Mesenchymal stem cell (in vitro differentiated cells and primary cell): Measurements from ENCODE around the gene CPNE5.
"Not testable (repeated sequence)": the region's sequence is repeated elsewhere in the genome, so short reads cannot be mapped to it uniquely, and the experiment has no call there.

Experiments used
- DNase-seq: peaks from one replicate; pipeline ENCODE4 v3.0.0-alpha.2; 2013
- H2AFZ ChIP-seq: one replicate; pipeline ENCODE4 v1.6.1; 2013; ENCODE audit warnings: low read depth, mild to moderate bottlenecking, control low read depth, inconsistent platforms, low read length, moderate library complexity
- H2AK5ac ChIP-seq: 2 replicates; pipeline ENCODE4 v1.6.1; 2013; ENCODE audit warnings: low read length, moderate library complexity, mild to moderate bottlenecking, inconsistent platforms; ENCODE audit not compliant: severe bottlenecking
- H2BK120ac ChIP-seq: one replicate; pipeline ENCODE4 v1.6.1; 2013; ENCODE audit warnings: low read depth, mild to moderate bottlenecking, inconsistent platforms, low read length, moderate library complexity
- H2BK12ac ChIP-seq, 2 experiments: one replicate each; pipeline ENCODE4 v1.6.1; 2013; ENCODE audit warnings: inconsistent platforms in 2 of 2, low read length in 2 of 2, mild to moderate bottlenecking in 2 of 2, moderate library complexity in 2 of 2, control low read depth in 1 of 2
- H2BK15ac ChIP-seq: one replicate; pipeline ENCODE4 v1.6.1; 2013; ENCODE audit warnings: mild to moderate bottlenecking, low read depth, inconsistent platforms; ENCODE audit not compliant: poor library complexity, severe bottlenecking
- H2BK5ac ChIP-seq: 2 replicates; pipeline ENCODE4 v1.6.1; 2013; ENCODE audit warnings: low read depth, mild to moderate bottlenecking, low read length, control low read depth, inconsistent platforms; ENCODE audit not compliant: poor library complexity, severe bottlenecking
- H3K14ac ChIP-seq, 2 experiments: one replicate each; pipeline ENCODE4 v1.6.1; 2013; ENCODE audit warnings: inconsistent platforms in 2 of 2, low read length in 2 of 2, control low read depth in 1 of 2, mild to moderate bottlenecking in 1 of 2, moderate library complexity in 1 of 2
- H3K18ac ChIP-seq, 2 experiments: one replicate each; pipeline ENCODE4 v1.6.1; 2013; ENCODE audit warnings: inconsistent platforms in 2 of 2, low read length in 2 of 2, control low read depth in 1 of 2, low read depth in 1 of 2, mild to moderate bottlenecking in 1 of 2
- H3K23ac ChIP-seq, 2 experiments: one replicate each; pipeline ENCODE4 v1.6.1; 2013; ENCODE audit warnings: inconsistent platforms in 2 of 2, low read length in 2 of 2, mild to moderate bottlenecking in 2 of 2, moderate library complexity in 2 of 2, control low read depth in 1 of 2
- H3K27ac ChIP-seq: 2 replicates; pipeline ENCODE4 v1.5.1; 2013; ENCODE audit warnings: mild to moderate bottlenecking, moderate library complexity, low read length, control low read depth, inconsistent platforms; ENCODE audit not compliant: poor library complexity, severe bottlenecking
- H3K27me3 ChIP-seq, 2 experiments: 2 replicates each; pipeline versions ENCODE4 v1.6.1 to v1.7.0; 2013; ENCODE audit warnings: low read length in 2 of 2, mild to moderate bottlenecking in 2 of 2, moderate library complexity in 2 of 2, control low read depth in 1 of 2, inconsistent platforms in 1 of 2; ENCODE audit not compliant: control insufficient read depth in 1 of 2, insufficient read depth in 1 of 2
- H3K36me3 ChIP-seq, 2 experiments: 2 replicates each; pipeline versions ENCODE4 v1.6.1 to v1.7.0; 2013; ENCODE audit warnings: low read length in 2 of 2, control low read depth in 1 of 2, inconsistent platforms in 1 of 2, low read depth in 1 of 2, mild to moderate bottlenecking in 1 of 2; ENCODE audit not compliant: insufficient read depth in 2 of 2, control insufficient read depth in 1 of 2
- H3K4ac ChIP-seq, 2 experiments: one replicate each; pipeline ENCODE4 v1.6.1; 2013; ENCODE audit warnings: inconsistent platforms in 2 of 2, low read length in 2 of 2, mild to moderate bottlenecking in 2 of 2, moderate library complexity in 2 of 2, control low read depth in 1 of 2, low read depth in 1 of 2
- H3K4me1 ChIP-seq: 2 replicates; pipeline ENCODE4 v1.6.1; 2013; ENCODE audit warnings: low read depth, low read length, control low read depth; ENCODE audit not compliant: control insufficient read depth, insufficient read depth
- H3K4me2 ChIP-seq: 2 replicates; pipeline ENCODE4 v1.6.1; 2013; ENCODE audit warnings: low read length, mild to moderate bottlenecking, inconsistent platforms; ENCODE audit not compliant: poor library complexity, severe bottlenecking
- H3K4me3 ChIP-seq, 2 experiments: 2 replicates each; pipeline versions ENCODE4 v1.5.1 to v1.7.0; 2013; ENCODE audit warnings: low read length in 2 of 2, mild to moderate bottlenecking in 2 of 2, control low read depth in 1 of 2, low read depth in 1 of 2; ENCODE audit not compliant: insufficient read depth in 1 of 2
- H3K79me1 ChIP-seq: replicated peaks from 2 replicates; pipeline ENCODE4 v1.6.1; 2013; ENCODE audit warnings: mild to moderate bottlenecking, control low read depth, low read length, inconsistent platforms; ENCODE audit not compliant: poor library complexity, severe bottlenecking
- H3K9ac ChIP-seq: 2 replicates; pipeline ENCODE4 v1.7.0; 2013; ENCODE audit warnings: mild to moderate bottlenecking, low read length, moderate library complexity
- H3K9me3 ChIP-seq: 2 replicates; pipeline ENCODE4 v1.7.0; 2013; ENCODE audit warnings: mild to moderate bottlenecking, low read length; ENCODE audit not compliant: control insufficient read depth
- H4K8ac ChIP-seq: one replicate; pipeline ENCODE4 v1.6.1; 2013; ENCODE audit warnings: inconsistent platforms, mild to moderate bottlenecking, low read length, moderate library complexity
- H4K91ac ChIP-seq: one replicate; pipeline ENCODE4 v1.6.1; 2013; ENCODE audit warnings: mild to moderate bottlenecking, low read length, inconsistent platforms
- WGBS: methylation state at CpG from one replicate; pipeline ENCODE4 v1.1.7; 2013; ENCODE audit warnings: mixed read lengths; 5-methylcytosine and 5-hydroxymethylcytosine counted together

Gene CPNE5

DNA sequence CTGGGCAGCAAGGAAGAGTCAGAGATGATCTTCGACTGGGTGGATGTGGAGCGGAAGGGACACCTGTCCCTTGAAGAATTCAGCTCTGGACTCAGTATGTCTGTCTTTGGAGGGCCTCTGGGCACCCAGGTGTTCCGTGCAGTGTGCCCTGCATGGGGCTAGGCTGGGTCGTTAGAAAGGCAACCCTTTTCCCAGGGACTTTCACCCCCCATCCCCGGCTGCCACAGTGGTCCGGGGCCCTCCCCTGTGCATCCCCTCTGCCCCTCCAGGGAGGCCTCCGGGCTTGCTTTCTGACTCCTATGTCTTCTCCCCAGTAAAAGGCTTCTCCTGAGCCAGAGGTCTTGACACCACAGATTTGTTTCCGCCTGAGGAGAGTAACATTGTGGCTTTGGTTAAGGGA lies 125.4 kb downstream of the CPNE5 start:
- Histone ChIP-seq H3K4me3 (no peak overlapping the region), H3K27ac (no peak overlapping the region), H2BK120ac (no peak overlapping the region), H3K4me2 (no peak overlapping the region), H2BK15ac (no peak overlapping the region), H3K79me1 (no peaks in the 10 kb centered on the region), H3K36me3 (no peaks in the 10 kb centered on the region), H4K91ac (no peak overlapping the region), H3K18ac (no peak overlapping the region), H2AFZ (no peak overlapping the region), H2AK5ac (no peak overlapping the region), H3K27me3 (peaks cover 19 to 28% of the 10 kb centered on the region in 2 experiments), H2BK12ac (no peak overlapping the region), H3K4ac (no peak overlapping the region), H2BK5ac (no peak overlapping the region), H3K9ac (no peak overlapping the region), H3K23ac (no peak overlapping the region), H3K9me3 (no peaks in the 10 kb centered on the region), H3K4me1 (peaks cover 8% of the 10 kb centered on the region), H3K14ac (no peak overlapping the region), H4K8ac (no peak overlapping the region)
- whole genome bisulfite sequencing: 88% methylated on average over 7 of the region's 8 CpGs
- no peak for DNase-seq

DNA sequence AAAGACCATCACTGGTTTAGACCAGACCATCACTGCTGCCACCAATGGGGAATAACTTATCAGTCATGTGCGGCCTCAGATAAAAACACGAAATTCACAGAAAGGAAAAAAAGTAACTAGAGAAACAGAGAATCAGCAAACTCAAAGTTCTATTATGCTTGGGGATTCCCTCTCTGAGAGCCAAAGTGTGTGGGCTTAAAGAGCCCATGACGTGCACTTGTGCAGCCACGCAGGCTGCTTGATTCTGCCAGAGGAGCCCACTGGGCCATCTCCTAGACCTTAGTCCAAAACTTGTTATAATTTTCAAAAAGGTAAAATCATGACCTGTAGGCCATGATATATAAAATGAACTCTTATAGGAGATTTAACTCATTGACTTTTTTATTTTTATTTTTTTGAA lies 126.4 kb downstream of the CPNE5 start:
- no peak overlapping the region for H4K8ac ChIP-seq
- no peak overlapping the region for H2BK12ac ChIP-seq
- no peaks in the 10 kb centered on the region for H3K36me3 ChIP-seq
- DNase-seq: no peak
- H3K4me3 ChIP-seq: no peak overlapping the region
- peaks cover 2% of the 10 kb centered on the region for H3K4me1 ChIP-seq
- H3K23ac ChIP-seq: no peak overlapping the region
- no peak overlapping the region for H3K4ac ChIP-seq
- H3K27me3 ChIP-seq: peaks cover 10 to 23% of the 10 kb centered on the region in 2 experiments
- H3K4me2 ChIP-seq: no peak overlapping the region
- no peak overlapping the region for H2BK120ac ChIP-seq
- no peaks in the 10 kb centered on the region for H3K9me3 ChIP-seq
- H3K9ac ChIP-seq: no peak overlapping the region
- H3K79me1 ChIP-seq: no peaks in the 10 kb centered on the region
- H2AFZ ChIP-seq: no peak overlapping the region
- no peak overlapping the region for H2BK15ac ChIP-seq
- WGBS: 92% methylated on average over 4 of the region's 4 CpGs
- H2BK5ac ChIP-seq: no peak overlapping the region
- no peak overlapping the region for H3K27ac ChIP-seq
- no peak overlapping the region for H3K18ac ChIP-seq
- no peak overlapping the region for H4K91ac ChIP-seq
- H2AK5ac ChIP-seq: no peak overlapping the region
- H3K14ac ChIP-seq: no peak overlapping the region

DNA sequence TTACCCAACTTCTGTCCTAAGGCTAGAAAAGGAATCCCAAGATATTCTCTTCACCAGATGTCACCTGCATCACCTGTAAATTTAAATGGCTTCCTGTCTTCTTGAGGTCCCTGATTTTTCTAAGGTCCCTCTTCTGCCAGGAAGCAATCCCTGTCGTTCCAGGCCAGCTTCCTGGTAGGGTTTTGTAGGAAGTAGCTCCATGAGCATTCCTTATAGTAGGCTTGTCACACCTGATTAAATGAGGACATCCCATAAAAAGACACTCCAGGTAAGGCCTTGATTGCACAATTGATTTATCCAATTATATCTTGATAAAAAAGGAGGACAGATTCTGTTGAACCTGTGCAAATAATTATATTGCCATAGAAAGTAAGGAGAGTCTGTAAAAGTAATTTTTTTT lies 132.9 kb downstream of the CPNE5 start:
- no peak for DNase-seq
- H3K27me3 ChIP-seq: peaks cover 10% of the 10 kb centered on the region in 2 experiments
- WGBS: 86% methylated on average over 1 of the region's 1 CpG

DNA sequence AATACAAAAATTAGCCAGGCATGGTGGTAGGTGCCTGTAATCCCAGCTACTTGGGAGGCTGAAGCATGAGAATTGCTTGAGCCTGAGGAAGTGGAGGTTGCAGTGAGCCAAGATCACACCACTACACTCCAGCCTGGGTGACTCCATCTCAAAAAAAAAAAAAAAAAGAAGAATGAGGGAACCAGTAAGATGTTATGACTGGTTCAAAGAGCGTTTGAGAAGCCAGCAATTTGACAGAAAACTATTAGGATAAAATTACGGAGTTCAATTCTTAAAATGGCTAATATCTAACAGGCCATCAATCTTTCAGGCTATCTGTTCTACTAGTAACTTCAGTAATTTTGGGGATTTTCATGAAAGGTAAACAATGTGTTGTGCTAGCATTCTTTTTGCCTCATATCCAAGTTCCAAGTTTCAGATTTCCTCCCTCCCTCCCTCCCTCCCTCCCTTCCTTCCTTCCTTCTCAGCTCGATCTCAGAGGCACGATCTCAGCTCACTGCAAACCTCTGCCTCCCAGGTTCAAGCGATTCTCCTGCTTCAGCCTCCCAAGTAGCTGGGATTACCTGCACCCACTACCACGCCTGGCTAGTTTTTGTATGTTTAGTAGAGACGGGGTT lies 134.2 kb downstream of the CPNE5 start:
- not testable (repeated sequence) for H3K79me1 ChIP-seq, H3K27ac ChIP-seq, H3K18ac ChIP-seq, H3K14ac ChIP-seq, H4K8ac ChIP-seq, H2AK5ac ChIP-seq, H2BK5ac ChIP-seq, H3K9me3 ChIP-seq, H3K4ac ChIP-seq, H3K4me3 ChIP-seq, H3K4me1 ChIP-seq, H2AFZ ChIP-seq, H2BK15ac ChIP-seq, H3K4me2 ChIP-seq, H3K36me3 ChIP-seq, H3K23ac ChIP-seq, H2BK120ac ChIP-seq, H3K9ac ChIP-seq, DNase-seq, H2BK12ac ChIP-seq, H4K91ac ChIP-seq
- WGBS: 77% methylated on average over 6 of the region's 7 CpGs
- peaks cover 10% of the 10 kb centered on the region in 2 experiments for H3K27me3 ChIP-seq

More for the DNA sequence above, 132.9 kb downstream of the CPNE5 start:
- no peak overlapping the region for H3K23ac ChIP-seq
- no peak overlapping the region for H3K14ac ChIP-seq
- no peak overlapping the region for H2BK120ac ChIP-seq
- no peak overlapping the region for H2AK5ac ChIP-seq
- H4K8ac ChIP-seq: no peak overlapping the region
- H3K9me3 ChIP-seq: no peaks in the 10 kb centered on the region
- peaks cover 3% of the 10 kb centered on the region for H3K4me1 ChIP-seq
- H4K91ac ChIP-seq: no peak overlapping the region
- no peak overlapping the region for H2BK15ac ChIP-seq
- no peaks in the 10 kb centered on the region for H3K79me1 ChIP-seq
- no peaks in the 10 kb centered on the region for H3K36me3 ChIP-seq
- no peak overlapping the region for H3K4me2 ChIP-seq
- no peak overlapping the region for H3K4me3 ChIP-seq
- no peak overlapping the region for H2BK5ac ChIP-seq
- H2AFZ ChIP-seq: no peak overlapping the region
- H3K18ac ChIP-seq: no peak overlapping the region
- H2BK12ac ChIP-seq: no peak overlapping the region
- no peak overlapping the region for H3K9ac ChIP-seq
- H3K4ac ChIP-seq: no peak overlapping the region
- no peak overlapping the region for H3K27ac ChIP-seq
